Breast epithelium (tissue), 4 donors: ENCODE measurements around the gene COL18A1. TPM values are rescaled to one million over a fixed set of nuclear protein-coding genes. Genes with fewer than 3 reads are reported as not detected.
"Not testable (repeated sequence)": the region's sequence is repeated elsewhere in the genome, so short reads cannot be mapped to it uniquely, and the experiment has no call there.

Experiments
- DNase-seq, 2 donors: peaks; one replicate each; pipeline ENCODE4 v3.0.0-alpha.2; 2019; ENCODE audit warnings: low spot score in 2 of 2
- H3K27ac ChIP-seq, 2 donors: fragments of 200-600 bp; sonication (generic) in 1 of 2; one replicate each; pipeline ENCODE4 v1.5.1; 2016 to 2019; ENCODE audit warnings: mild to moderate bottlenecking in 1 of 2
- H3K27me3 ChIP-seq, 2 donors: fragments of 200-600 bp; sonication (generic) in 1 of 2; one replicate each; pipeline versions ENCODE4 v1.5.1 to v1.6.0; 2017 to 2019; ENCODE audit warnings: control low read depth in 1 of 2, mild to moderate bottlenecking in 1 of 2
- H3K36me3 ChIP-seq: fragments of 200-600 bp; one replicate; pipeline ENCODE4 v1.5.1; 2019
- H3K4me1 ChIP-seq, 2 donors: fragments of 200-600 bp; sonication (generic); one replicate each; pipeline ENCODE4 v1.5.1; 2016 to 2019; ENCODE audit warnings: control low read depth in 1 of 2
- H3K4me3 ChIP-seq, 3 donors: fragments of 200-600 bp; sonication (generic); 1 replicate in 2 of 3; 2 replicates in 1 of 3; pipeline ENCODE4 v1.5.1; 2016 to 2019; ENCODE audit warnings: mild to moderate bottlenecking in 3 of 3, moderate library complexity in 2 of 3
- H3K9me3 ChIP-seq, 2 donors: fragments of 200-600 bp; sonication (generic) in 1 of 2; one replicate each; pipeline ENCODE4 v1.5.1; 2016 to 2019; ENCODE audit warnings: control low read depth in 1 of 2
- POLR2A ChIP-seq: fragments of 450-650 bp; IDR thresholded peaks from one replicate; pipeline ENCODE4 v1.6.1; 2016; ENCODE audit warnings: antibody characterized with exemption, mild to moderate bottlenecking, moderate library complexity
- POLR2AphosphoS5 ChIP-seq, 3 donors: sonication (generic); formaldehyde crosslinking; IDR thresholded peaks; one replicate each; pipeline ENCODE4 v1.6.1; 2017; ENCODE audit warnings: antibody characterized with exemption in 3 of 3
- intact Hi-C: fragments of 100-400 bp; cut with DNase I; formaldehyde crosslinking; loops from one replicate; pipeline ENCODE4 v1.15.1; 2023; ENCODE audit warnings: low total_unique reads
- total RNA-seq, 3 donors: library from RNA; depleted of rRNA; stranded (reverse); fragments of >200 nt; gene quantifications; one replicate each; pipeline ENCODE4 v1.1.0, GENCODE V29; 2016
- TF ChIP-seq, protein P1 (sequence below), 3 donors: fragments of 450-650 bp; IDR thresholded peaks; one replicate each; pipeline ENCODE4 v1.5.1; 2016 to 2017; ENCODE audit warnings: antibody characterized with exemption in 3 of 3, mild to moderate bottlenecking in 3 of 3, moderate library complexity in 3 of 3

The COL18A1 gene
- total RNA-seq, 3 donors from 2014 or later: 48.3 to 62.9 (median 55.8) TPM

DNA sequence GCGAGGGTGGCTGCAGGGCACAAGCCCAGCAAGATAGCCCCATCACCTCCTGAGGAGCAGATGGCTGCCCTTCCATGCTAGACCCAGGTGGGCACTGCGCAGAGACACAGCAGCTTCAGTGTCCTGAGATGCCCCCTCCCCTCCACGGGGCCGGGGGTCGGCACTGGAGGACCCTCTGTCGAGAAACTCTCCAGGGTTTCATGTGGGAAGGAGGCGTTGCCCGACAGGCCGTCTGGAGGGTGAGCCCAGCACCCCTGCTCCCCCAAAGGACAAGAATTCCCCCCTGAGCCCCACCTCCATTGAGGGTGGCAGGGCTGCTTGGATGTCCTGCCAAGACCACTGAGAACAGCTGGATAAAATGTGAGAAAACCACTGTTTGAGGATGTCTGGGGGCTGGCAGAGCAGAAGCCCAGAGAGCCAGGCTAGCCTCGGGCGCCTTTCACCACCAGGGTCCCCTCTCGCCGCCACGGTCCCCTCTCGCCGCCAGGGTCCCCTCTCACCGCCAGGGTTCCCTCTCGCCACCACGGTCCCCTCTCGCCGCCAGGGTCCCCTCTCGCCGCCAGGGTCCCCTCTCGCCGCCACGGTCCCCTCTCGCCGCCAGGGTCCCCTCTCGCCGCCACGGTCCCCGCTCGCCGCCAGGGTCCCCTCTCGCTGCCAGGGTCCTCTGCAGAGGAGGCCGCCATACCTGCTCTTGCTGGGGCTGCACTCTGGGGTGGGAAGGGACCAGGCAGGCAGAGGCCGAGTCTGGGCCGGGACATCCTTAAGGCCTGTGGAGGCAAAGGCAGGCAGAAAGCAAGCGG, 93.1 kb downstream of the COL18A1 start:
- H3K4me3 ChIP-seq: no peak overlapping the region
- H3K9me3 ChIP-seq: no peaks in the 10 kb centered on the region
- no peaks in the 10 kb centered on the region for H3K36me3 ChIP-seq
- H3K27me3 ChIP-seq: no peaks in the 10 kb centered on the region
- H3K27ac ChIP-seq: no peak overlapping the region
- H3K4me1 ChIP-seq: no peaks in the 10 kb centered on the region
- intact Hi-C loops: no loop called here
- TF ChIP-seq, protein P1, sequence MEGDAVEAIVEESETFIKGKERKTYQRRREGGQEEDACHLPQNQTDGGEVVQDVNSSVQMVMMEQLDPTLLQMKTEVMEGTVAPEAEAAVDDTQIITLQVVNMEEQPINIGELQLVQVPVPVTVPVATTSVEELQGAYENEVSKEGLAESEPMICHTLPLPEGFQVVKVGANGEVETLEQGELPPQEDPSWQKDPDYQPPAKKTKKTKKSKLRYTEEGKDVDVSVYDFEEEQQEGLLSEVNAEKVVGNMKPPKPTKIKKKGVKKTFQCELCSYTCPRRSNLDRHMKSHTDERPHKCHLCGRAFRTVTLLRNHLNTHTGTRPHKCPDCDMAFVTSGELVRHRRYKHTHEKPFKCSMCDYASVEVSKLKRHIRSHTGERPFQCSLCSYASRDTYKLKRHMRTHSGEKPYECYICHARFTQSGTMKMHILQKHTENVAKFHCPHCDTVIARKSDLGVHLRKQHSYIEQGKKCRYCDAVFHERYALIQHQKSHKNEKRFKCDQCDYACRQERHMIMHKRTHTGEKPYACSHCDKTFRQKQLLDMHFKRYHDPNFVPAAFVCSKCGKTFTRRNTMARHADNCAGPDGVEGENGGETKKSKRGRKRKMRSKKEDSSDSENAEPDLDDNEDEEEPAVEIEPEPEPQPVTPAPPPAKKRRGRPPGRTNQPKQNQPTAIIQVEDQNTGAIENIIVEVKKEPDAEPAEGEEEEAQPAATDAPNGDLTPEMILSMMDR (IDR thresholded peaks at IDR 0.05): no peak
- TF ChIP-seq POLR2AphosphoS5 (IDR thresholded peaks at IDR 0.05) (no peak), POLR2A (no peak)
- no peak for DNase-seq

GRCh38 chr21:45498646-45499000, 93.7 kb downstream of the COL18A1 start:
- H3K27me3 ChIP-seq: no peaks in the 10 kb centered on the region
- no peak overlapping the region for H3K4me3 ChIP-seq
- no peak overlapping the region for H3K27ac ChIP-seq
- no peaks in the 10 kb centered on the region for H3K9me3 ChIP-seq
- intact Hi-C loops: no loop called here
- no peaks in the 10 kb centered on the region for H3K4me1 ChIP-seq
- TF ChIP-seq POLR2A (no peak), POLR2AphosphoS5 (IDR thresholded peaks at IDR 0.05) (no peak)
- TF ChIP-seq, protein P1 (IDR thresholded peaks at IDR 0.05): no peak
- DNase-seq: no peak
- no peaks in the 10 kb centered on the region for H3K36me3 ChIP-seq

GRCh38 chr21:45499201-45499750, 94.3 kb downstream of the COL18A1 start:
- Histone ChIP-seq H3K9me3 (no peaks in the 10 kb centered on the region), H3K27ac (no peak overlapping the region), H3K27me3 (no peaks in the 10 kb centered on the region), H3K4me1 (no peaks in the 10 kb centered on the region), H3K36me3 (no peaks in the 10 kb centered on the region), H3K4me3 (no peak overlapping the region)
- intact Hi-C loops: no loop called here
- DNase-seq: no peak
- TF ChIP-seq, protein P1 (IDR thresholded peaks at IDR 0.05): no peak
- no peak for TF ChIP-seq POLR2A
- no peak for TF ChIP-seq POLR2AphosphoS5 (IDR thresholded peaks at IDR 0.05)

DNA sequence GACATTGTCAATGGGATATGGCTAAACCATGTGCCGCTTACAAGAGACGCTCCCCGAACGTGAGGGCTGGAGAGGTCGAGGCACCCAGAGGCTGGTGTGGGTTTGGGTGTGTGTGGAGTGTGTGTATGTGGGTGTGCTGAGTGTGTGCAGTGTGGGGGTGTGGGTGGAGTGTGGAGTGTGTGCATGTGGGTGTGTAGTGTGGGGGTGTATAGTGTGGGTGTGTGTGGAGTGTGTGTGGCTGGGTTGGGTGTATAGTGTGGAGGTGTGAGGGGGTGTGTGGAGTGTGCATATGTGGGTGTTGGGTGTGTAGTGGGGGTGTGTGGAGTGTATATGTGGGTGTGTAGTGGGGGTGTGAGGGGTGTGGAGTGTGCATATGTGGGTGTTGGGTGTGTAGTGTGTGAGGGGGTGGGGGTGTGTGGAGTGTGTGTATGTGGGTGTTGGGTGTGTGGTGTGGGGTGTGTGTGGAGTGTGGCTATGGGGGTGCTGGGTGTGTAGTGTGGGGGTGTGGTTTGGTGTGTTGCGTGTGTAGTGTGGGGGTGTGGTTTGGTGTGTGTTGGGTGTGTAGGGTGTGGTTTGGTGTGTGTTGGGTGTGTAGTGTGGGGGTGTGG, 95.1 kb downstream of the COL18A1 start:
- no peak for TF ChIP-seq POLR2AphosphoS5 (IDR thresholded peaks at IDR 0.05)
- TF ChIP-seq, protein P1 (IDR thresholded peaks at IDR 0.05): no peak
- TF ChIP-seq POLR2A: no peak
- H3K36me3 ChIP-seq: no peaks in the 10 kb centered on the region
- H3K27me3 ChIP-seq: no peaks in the 10 kb centered on the region
- H3K9me3 ChIP-seq: no peaks in the 10 kb centered on the region
- no peak overlapping the region for H3K4me3 ChIP-seq
- H3K27ac ChIP-seq: no peak overlapping the region
- intact Hi-C loops: no loop called here
- DNase-seq: no peak
- no peaks in the 10 kb centered on the region for H3K4me1 ChIP-seq

DNA sequence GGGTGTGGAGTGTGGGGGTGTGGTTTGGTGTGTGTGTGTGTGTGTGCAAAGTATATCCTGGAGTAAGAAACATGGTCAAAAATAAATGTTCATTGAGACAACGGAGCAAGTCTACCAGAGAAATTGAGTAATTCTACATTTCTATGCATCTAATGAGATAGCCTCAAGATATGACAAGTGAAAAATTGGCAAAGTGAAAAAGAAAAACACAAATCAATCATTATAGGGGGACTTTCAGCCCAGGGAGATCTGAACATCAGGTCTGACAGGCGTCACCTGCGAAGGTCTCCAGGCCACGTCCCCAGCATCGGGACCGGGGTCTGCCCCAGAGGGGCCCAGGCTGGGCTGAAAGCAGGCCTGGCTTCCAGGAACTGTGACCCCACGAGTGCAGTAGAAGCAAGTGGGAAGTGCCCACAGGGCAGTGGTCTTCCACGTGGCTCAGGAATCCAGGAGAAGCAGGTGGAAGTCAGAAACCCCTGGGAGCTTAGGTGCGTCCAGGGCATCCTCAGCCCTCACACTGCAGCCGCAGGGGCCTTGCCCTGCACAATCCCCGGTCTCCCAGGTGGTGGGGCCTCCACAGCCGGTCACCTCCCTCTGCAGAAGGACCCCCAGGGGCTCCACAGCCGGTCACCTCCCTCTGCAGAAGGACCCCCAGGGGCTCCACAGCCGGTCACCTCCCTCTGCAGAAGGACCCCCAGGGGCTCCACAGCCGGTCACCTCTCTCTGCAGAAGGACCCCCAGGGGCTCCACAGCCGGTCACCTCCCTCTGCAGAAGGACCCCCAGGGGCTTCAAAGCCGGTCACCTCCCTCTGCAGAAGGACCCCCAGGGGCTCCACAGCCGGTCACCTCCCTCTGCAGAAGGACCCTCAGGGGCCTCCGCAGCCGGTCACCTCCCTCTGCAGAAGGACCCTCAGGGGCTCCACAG, 96.4 kb downstream of the COL18A1 start:
- H3K36me3 ChIP-seq, DNase-seq, intact Hi-C loops: not testable (repeated sequence)

More for the DNA sequence above, 96.4 kb downstream of the COL18A1 start:
- H3K27me3 ChIP-seq, H3K9me3 ChIP-seq, H3K27ac ChIP-seq, H3K4me1 ChIP-seq, H3K4me3 ChIP-seq: not testable (repeated sequence)
